HG03432 (cell line): Measurements from ENCODE around the gene POU6F2.

Source experiments
- ATAC-seq: cut with Tn5 transposase; IDR thresholded peaks from one replicate; pipeline ENCODE4 v1.9.1; 2021; ENCODE audit warnings: mild to moderate bottlenecking, moderate library complexity; ENCODE audit not compliant: unreplicated experiment

The POU6F2 gene

GRCh38 chr7:39428221-39428620, 450.5 kb downstream of the POU6F2 start:
- no peak for ATAC-seq

GRCh38 chr7:39429421-39429820, 451.7 kb downstream of the POU6F2 start:
- ATAC-seq = no peak

- no peak for ATAC-seq
These were observed 452.7 kb downstream of the POU6F2 start for GRCh38 chr7:39430441-39430840.

- ATAC-seq = no peak
These were observed 453.4 kb downstream of the POU6F2 start for GRCh38 chr7:39430909-39431641.

- no peak for ATAC-seq
These were observed 454.7 kb downstream of the POU6F2 start for GRCh38 chr7:39432368-39432767.

- no peak for ATAC-seq
These were observed 455.2 kb downstream of the POU6F2 start for GRCh38 chr7:39432807-39433416.

GRCh38 chr7:39433550-39433949, 455.8 kb downstream of the POU6F2 start:
- ATAC-seq = no peak

GRCh38 chr7:39434012-39434411, 456.3 kb downstream of the POU6F2 start:
- ATAC-seq = no peak

- no peak for ATAC-seq
These were observed 468.8 kb downstream of the POU6F2 start for GRCh38 chr7:39446546-39446945.

- ATAC-seq = no peak
These were observed 474.2 kb downstream of the POU6F2 start for GRCh38 chr7:39451901-39452300.

GRCh38 chr7:39453743-39454355, 476.1 kb downstream of the POU6F2 start:
- peak; percentile 89 for ATAC-seq

GRCh38 chr7:39458061-39458745, 480.5 kb downstream of the POU6F2 start:
- no peak for ATAC-seq

GRCh38 chr7:39459636-39460035, 481.9 kb downstream of the POU6F2 start:
- ATAC-seq = no peak

GRCh38 chr7:39460486-39460885, 482.8 kb downstream of the POU6F2 start:
- no peak for ATAC-seq

- ATAC-seq = no peak
These were observed 483.6 kb downstream of the POU6F2 start for GRCh38 chr7:39461263-39461820.

- no peak for ATAC-seq
These were observed 485.5 kb downstream of the POU6F2 start for GRCh38 chr7:39463252-39463651.

GRCh38 chr7:39464350-39465054, 486.8 kb downstream of the POU6F2 start:
- peak; percentile 22 for ATAC-seq

- peak; percentile 91 for ATAC-seq
These were observed 487.6 kb downstream of the POU6F2 start for GRCh38 chr7:39465055-39465929.

GRCh38 chr7:39468261-39468660, 490.6 kb downstream of the POU6F2 start:
- ATAC-seq = no peak
